PC-3 (cell line): ENCODE measurements around the gene MINDY3. TPM values are rescaled to one million over a fixed set of nuclear protein-coding genes. Genes with fewer than 3 reads are reported as not detected.

Source experiments
- ATAC-seq: fragments of 200-7000 bp; cut with Tn5 transposase; 2 replicates; pipeline ENCODE4 v1.9.1; 2020; ENCODE audit warnings: mild to moderate bottlenecking, moderate library complexity
- Bru-seq: library from RNA; stranded (reverse); fragments of 400-500 nt; gene quantifications from one replicate; lab custom pipeline; 2021; lab: Mats Ljungman, UMichigan
- BruChase-seq, 2 experiments: library from RNA; stranded (reverse); fragments of 400-500 nt; gene quantifications; one replicate each; lab custom pipeline; 2021; lab: Mats Ljungman, UMichigan
- BruUV-seq: library from RNA; stranded (reverse); fragments of 400-500 nt; replicated peaks from 2 replicates; lab custom pipeline; 2021; lab: Mats Ljungman, UMichigan
- CTCF ChIA-PET: fragments of 300-600 bp; sonication (Branson Sonifier 250); formaldehyde crosslinking; loops from one replicate; lab custom pipeline; 2022; ENCODE audit warnings: antibody characterized with exemption; lab: Charles Lee
- POLR2A ChIA-PET: fragments of 300-600 bp; sonication (Branson Sonifier 250); formaldehyde crosslinking; loops from one replicate; lab custom pipeline; 2022; ENCODE audit warnings: antibody characterized with exemption; ENCODE audit not compliant: unreplicated experiment; lab: Charles Lee
- DNase-seq: peaks from one replicate; pipeline ENCODE4 v3.0.0-alpha.2; 2015
- H2AFZ ChIP-seq: fragments of 300-600 bp; sonication (generic); 2 replicates; pipeline ENCODE4 v1.6.0; 2016; ENCODE audit warnings: antibody characterized with exemption, low read length
- H3F3A ChIP-seq: fragments of 300-600 bp; sonication (generic); one replicate; pipeline ENCODE4 v1.6.0; 2017; ENCODE audit warnings: antibody characterized with exemption, low read length, control low read depth, mild to moderate bottlenecking; ENCODE audit not compliant: unreplicated experiment
- H3K27ac ChIP-seq: fragments of 300-600 bp; sonication (generic); 2 replicates; pipeline ENCODE4 v1.5.1; 2016; ENCODE audit warnings: mild to moderate bottlenecking, low read length
- H3K27me3 ChIP-seq: fragments of 300-600 bp; sonication (generic); 2 replicates; pipeline ENCODE4 v1.6.1; 2016; ENCODE audit warnings: low read length, mixed read lengths
- H3K36me3 ChIP-seq: fragments of 300-600 bp; sonication (generic); 2 replicates; pipeline ENCODE4 v1.6.1; 2016; ENCODE audit warnings: low read depth, mixed run types, low read length, mixed read lengths
- H3K4me1 ChIP-seq: fragments of 300-600 bp; sonication (generic); 2 replicates; pipeline ENCODE4 v1.5.1; 2016; ENCODE audit warnings: low read length; ENCODE audit not compliant: insufficient read depth
- H3K4me2 ChIP-seq: fragments of 300-600 bp; sonication (generic); 2 replicates; pipeline ENCODE4 v1.6.0; 2016; ENCODE audit warnings: low read length
- H3K4me3 ChIP-seq: fragments of 300-600 bp; sonication (generic); 2 replicates; pipeline ENCODE4 v1.5.1; 2016; ENCODE audit warnings: mild to moderate bottlenecking, low read length, mixed read lengths
- H3K79me2 ChIP-seq: fragments of 300-600 bp; sonication (generic); 2 replicates; pipeline ENCODE4 v1.6.1; 2017; ENCODE audit warnings: low read length, mixed read lengths
- H3K9ac ChIP-seq: fragments of 300-600 bp; sonication (generic); 2 replicates; pipeline ENCODE4 v1.6.0; 2016; ENCODE audit warnings: mild to moderate bottlenecking, low read length
- H3K9me2 ChIP-seq: fragments of 300-600 bp; sonication (generic); replicated peaks from 2 replicates; pipeline ENCODE4 v1.6.1; 2016; ENCODE audit warnings: mixed run types, low read length, mixed read lengths
- H3K9me3 ChIP-seq: fragments of 300-600 bp; sonication (generic); 2 replicates; pipeline ENCODE4 v1.6.1; 2016; ENCODE audit warnings: low read length, mixed read lengths
- H4K20me1 ChIP-seq: fragments of 300-600 bp; sonication (generic); 2 replicates; pipeline ENCODE4 v1.6.1; 2016; ENCODE audit warnings: low read length, mixed read lengths
- CTCF ChIP-seq: fragments of 300-600 bp; sonication (generic); conservative IDR thresholded peaks from 2 replicates; pipeline ENCODE4 v1.5.1; 2017; ENCODE audit warnings: antibody characterized with exemption, low read depth, mild to moderate bottlenecking, low read length
- EZH2 ChIP-seq: fragments of 300-600 bp; sonication (generic); IDR thresholded peaks from one replicate; pipeline ENCODE4 v1.6.1; 2017; ENCODE audit warnings: antibody characterized with exemption, mild to moderate bottlenecking, low read length; ENCODE audit not compliant: unreplicated experiment
- EZH2phosphoT487 ChIP-seq: fragments of 300-600 bp; sonication (generic); IDR thresholded peaks from 2 replicates; pipeline ENCODE4 v1.6.1; 2018; ENCODE audit warnings: mild to moderate bottlenecking, antibody characterized with exemption, low read length, borderline replicate concordance
- intact Hi-C: fragments of 100-400 bp; cut with micrococcal nuclease; formaldehyde crosslinking; loops from 2 replicates; pipeline ENCODE4 v1.9.0; 2023
- long read RNA-seq: library from polyadenylated mRNA; unstranded; transcript quantifications from one replicate; pipeline ENCODE4 v2.0.0, GENCODE V29; 2021; ENCODE audit not compliant: unreplicated experiment
- total RNA-seq: library from RNA; depleted of rRNA; stranded (reverse); fragments of >200 nt; gene quantifications from 2 replicates; pipeline ENCODE4 v1.2.3, GENCODE V29; 2014; rRNA removed

The MINDY3 gene
- total RNA-seq (9.5 and 9.9 TPM in 2 replicates), Bru-seq, nascent RNA (percentile 87 among the genes with signal in this experiment), BruChase-seq, experiment 1, labeled RNA remaining after a 6-hour chase (percentile 63 among the genes with signal in this experiment), BruChase-seq, experiment 2, labeled RNA remaining after a 2-hour chase (percentile 85 among the genes with signal in this experiment)
- long read RNA-seq, transcript MINDY3-201 (15 exons, 2,381 nt): major isoform, 29 of 67 reads
- long read RNA-seq, partial matches to known transcripts: 4 of 67 reads
- long read RNA-seq, other reads (novel, unspliced or antisense): 30 of 67 reads

- peaks cover 39% of the 10 kb centered on the region for H3K79me2 ChIP-seq
- peaks cover 39% of the 10 kb centered on the region for H3K4me1 ChIP-seq
- H3K9me2 ChIP-seq: no peaks in the 10 kb centered on the region
- H3K36me3 ChIP-seq: no peaks in the 10 kb centered on the region
- TSS peak; percentile 36 for BruUV-seq
- peak; percentile 64 for DNase-seq
- peak within 1 kb of the TSS; percentile 86 for H3K9ac ChIP-seq
- H3K27ac ChIP-seq: peak within 1 kb of the TSS; percentile 66
- peak within 1 kb of the TSS; percentile 88 for H3K4me2 ChIP-seq
- H3K9me3 ChIP-seq: no peaks in the 10 kb centered on the region
- ChIA-PET POLR2A (interaction anchor here (0.5 to 0.6 kb wide), 2 partner anchors 19 to 114 kb away, joined by 3 read pairs; no protein-coding TSS in a partner anchor), CTCF (no interaction called here)
- no peaks in the 10 kb centered on the region for H3F3A ChIP-seq
- H2AFZ ChIP-seq: peak within 1 kb of the TSS; percentile 92
- no peaks in the 10 kb centered on the region for H3K27me3 ChIP-seq
- peak; percentile 49 for ATAC-seq
- no peak for TF ChIP-seq EZH2phosphoT487
- peak within 1 kb of the TSS; percentile 97 for H3K4me3 ChIP-seq
- no peaks in the 10 kb centered on the region; the same call in 1 of the 2 replicates for H4K20me1 ChIP-seq
- intact Hi-C loops: no loop called here
These were observed at the start of gene MINDY3 for GRCh38 chr10:15859906-15860691. Gene MINDY3 (minus strand): TSS chr10:15860507. CDS start chr10:15860299, 208 bp downstream.

- intact Hi-C loops: loop anchor here (1.0 to 10.0 kb wide), 3 partner anchors 613 to 875 kb away; no protein-coding TSS in a partner anchor
- ATAC-seq (no peak), DNase-seq (no peak)
- Histone ChIP-seq H3K4me1 (no peaks in the 10 kb centered on the region), H4K20me1 (no peaks in the 10 kb centered on the region), H3K9me2 (no peaks in the 10 kb centered on the region), H3K4me3 (no peak overlapping the region), H3K9me3 (no peaks in the 10 kb centered on the region), H3K36me3 (no peaks in the 10 kb centered on the region), H3K27ac (no peak overlapping the region), H3K79me2 (no peaks in the 10 kb centered on the region), H2AFZ (no peak overlapping the region), H3K27me3 (no peaks in the 10 kb centered on the region), H3K9ac (no peak overlapping the region), H3F3A (no peaks in the 10 kb centered on the region), H3K4me2 (no peak overlapping the region)
- TF ChIP-seq CTCF (no peak), EZH2 (no peak), EZH2phosphoT487 (no peak)
- BruUV-seq: no TSS peak
- CTCF ChIA-PET: interaction anchor here (0.6 kb wide), 1 partner anchor 107 kb away, joined by 3 read pairs; no protein-coding TSS in a partner anchor
- POLR2A ChIA-PET: no interaction called here
These were observed 41.6 kb upstream of the MINDY3 start for GRCh38 chr10:15901889-15902288.

GRCh38 chr10:15898046-15898445 lies 37.7 kb upstream of the MINDY3 start:
- CTCF ChIA-PET: interaction anchor here (1.6 kb wide), 1 partner anchor 16 kb away, joined by 3 read pairs; no protein-coding TSS in a partner anchor
- BruUV-seq: no TSS peak

More at GRCh38 chr10:15898046-15898445, 37.7 kb upstream of the MINDY3 start:
- no peaks in the 10 kb centered on the region for H3K79me2 ChIP-seq
- ATAC-seq: peak; percentile 59
- no peak for TF ChIP-seq EZH2
- peak; percentile 38; the same call in 1 of the 2 replicates for TF ChIP-seq CTCF
- no peak overlapping the region for H3K27ac ChIP-seq
- intact Hi-C loops: no loop called here
- H2AFZ ChIP-seq: no peak overlapping the region
- DNase-seq: peak; percentile 46
- H4K20me1 ChIP-seq: no peaks in the 10 kb centered on the region
- H3K4me1 ChIP-seq: no peaks in the 10 kb centered on the region
- POLR2A ChIA-PET: no interaction called here
- no peak overlapping the region for H3K4me2 ChIP-seq
- no peaks in the 10 kb centered on the region for H3K9me3 ChIP-seq
- no peaks in the 10 kb centered on the region for H3F3A ChIP-seq
- no peak overlapping the region for H3K9ac ChIP-seq
- no peaks in the 10 kb centered on the region for H3K27me3 ChIP-seq
- H3K9me2 ChIP-seq: no peaks in the 10 kb centered on the region
- H3K36me3 ChIP-seq: no peaks in the 10 kb centered on the region
- H3K4me3 ChIP-seq: no peak overlapping the region
